T-helper 17 cell (primary cell): ENCODE data around the gene TOP3A. TPM values are rescaled to one million over a fixed set of nuclear protein-coding genes. Genes with fewer than 3 reads are reported as not detected.
A peak's percentile ranks its signal among the peaks of the same experiment; 100 is the strongest.
"Not testable (repeated sequence)": the region's sequence is repeated elsewhere in the genome, so short reads cannot be mapped to it uniquely, and the experiment has no call there.

Experiments
- ATAC-seq: fragments of 150-1000 bp; cut with Tn5 transposase; 2 replicates; pipeline ENCODE4 v1.10.0; 2021; ENCODE audit warnings: mild to moderate bottlenecking, moderate library complexity
- DNase-seq, 3 donors: peaks; one replicate each; pipeline versions ENCODE4 v3.0.0 to v3.0.0-alpha.2; 2020 to 2021
- H3K9me3 ChIP-seq: one replicate; pipeline ENCODE4 v1.7.0; 2013; ENCODE audit warnings: low read length, mild to moderate bottlenecking; ENCODE audit not compliant: control insufficient read depth, poor library complexity, severe bottlenecking
- H3K27ac Mint-ChIP-seq: one replicate; pipeline ENCODE4 v1.8.0; 2022; ENCODE audit warnings: mild to moderate bottlenecking, moderate library complexity, mixed read lengths
- H3K27me3 Mint-ChIP-seq: one replicate; pipeline ENCODE4 v1.8.0; 2022; ENCODE audit warnings: mixed read lengths
- H3K36me3 Mint-ChIP-seq: one replicate; pipeline ENCODE4 v1.8.0; 2022; ENCODE audit warnings: low read depth, mixed read lengths
- H3K4me1 Mint-ChIP-seq: one replicate; pipeline ENCODE4 v1.8.0; 2022; ENCODE audit warnings: mild to moderate bottlenecking, mixed read lengths
- H3K4me3 Mint-ChIP-seq: one replicate; pipeline ENCODE4 v1.8.0; 2022; ENCODE audit warnings: mild to moderate bottlenecking, moderate library complexity, mixed read lengths
- total RNA-seq, 4 donors: library from RNA in 2 of 4; stranded (reverse) in 2 of 4; gene quantifications; one replicate each; pipeline ENCODE4 v1.2.3 and lab custom pipeline; 2022 to 2026

Gene TOP3A
- total RNA-seq, 2 donors from 2014 or later: 31.8 to 38.4 TPM

- Mint-ChIP-seq H3K27me3 (no peaks in the 10 kb centered on the region), H3K4me3 (peak overlapping the region; percentile 33), H3K36me3 (no peaks in the 10 kb centered on the region), H3K4me1 (peaks cover 47% of the 10 kb centered on the region), H3K27ac (peak overlapping the region; percentile 27)
- no peaks in the 10 kb centered on the region for H3K9me3 ChIP-seq
- DNase-seq (no peak), ATAC-seq (no peak)
These were observed 4.1 kb upstream of the TOP3A start for GRCh38 chr17:18318771-18319450.

DNA sequence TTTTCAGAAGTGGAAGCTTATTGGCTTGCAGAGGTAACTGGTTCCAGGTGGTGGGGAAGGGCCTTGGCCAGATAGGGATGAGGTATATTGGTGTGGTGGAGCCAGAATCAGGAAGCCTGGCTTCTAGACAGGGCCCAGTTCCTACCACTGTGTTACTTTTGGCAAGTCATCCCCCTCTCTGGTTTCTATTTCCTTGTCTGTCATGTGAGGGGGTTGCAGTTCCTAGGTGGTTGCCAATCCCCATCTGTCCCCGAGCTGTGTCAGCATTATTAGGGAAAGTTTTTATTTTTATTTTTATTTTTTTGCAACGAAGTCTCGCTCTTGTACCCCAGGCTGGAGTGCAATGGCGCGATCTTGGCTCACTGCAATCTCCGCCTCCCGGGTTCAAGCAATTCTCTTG lies 3.3 kb upstream of the TOP3A start:
- H3K4me1 Mint-ChIP-seq: peaks cover 54% of the 10 kb centered on the region
- no peak for ATAC-seq

DNA sequence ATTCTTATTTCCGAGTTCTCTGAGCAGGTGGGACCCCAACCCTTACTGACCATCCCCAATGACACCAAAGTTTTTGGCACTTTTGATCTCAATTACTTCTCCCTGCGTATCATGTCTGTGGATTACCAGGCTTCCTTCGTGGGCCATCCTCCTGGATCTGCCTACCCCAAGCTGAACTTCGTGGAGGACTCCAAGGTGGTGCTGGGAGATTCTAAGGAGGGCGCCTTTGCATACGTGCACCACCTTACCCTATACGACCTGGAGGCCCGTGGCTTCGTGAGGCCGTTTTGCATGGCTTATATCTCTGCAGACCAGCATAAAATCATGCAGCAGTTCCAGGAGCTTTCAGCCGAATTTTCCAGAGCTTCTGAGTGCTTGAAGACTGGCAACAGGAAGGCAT lies 1.2 kb upstream of the TOP3A start:
- peaks cover 54% of the 10 kb centered on the region for H3K4me1 Mint-ChIP-seq
- peak overlapping the region; percentile 98 for H3K4me3 Mint-ChIP-seq
- DNase-seq (no peak), ATAC-seq (no peak)
- no peaks in the 10 kb centered on the region for H3K36me3 Mint-ChIP-seq
- no peaks in the 10 kb centered on the region for H3K9me3 ChIP-seq
- H3K27ac Mint-ChIP-seq: peak overlapping the region; percentile 99
- H3K27me3 Mint-ChIP-seq: no peaks in the 10 kb centered on the region

More for the DNA sequence above, 3.3 kb upstream of the TOP3A start:
- Mint-ChIP-seq H3K27me3 (no peaks in the 10 kb centered on the region), H3K4me3 (peak overlapping the region; percentile 72), H3K27ac (peak overlapping the region; percentile 99), H3K36me3 (no peaks in the 10 kb centered on the region)
- no peak for DNase-seq
- no peaks in the 10 kb centered on the region for H3K9me3 ChIP-seq

GRCh38 chr17:18315562-18315922 lies 748 bp upstream of the TOP3A start:
- DNase-seq: no peak
- H3K27ac Mint-ChIP-seq: peak overlapping the region; percentile 99
- peaks cover 53% of the 10 kb centered on the region for H3K4me1 Mint-ChIP-seq
- no peaks in the 10 kb centered on the region for H3K36me3 Mint-ChIP-seq
- H3K27me3 Mint-ChIP-seq: no peaks in the 10 kb centered on the region
- H3K9me3 ChIP-seq: no peaks in the 10 kb centered on the region
- peak overlapping the region; percentile 98 for H3K4me3 Mint-ChIP-seq
- peak; percentile 27 for ATAC-seq

GRCh38 chr17:18314059-18314730 lies 599 bp downstream of the TOP3A start:
- ATAC-seq (peak; percentile 3), DNase-seq (no peak)
- H3K27me3 Mint-ChIP-seq: no peaks in the 10 kb centered on the region
- H3K9me3 ChIP-seq: no peaks in the 10 kb centered on the region
- peak overlapping the region; percentile 99 for H3K27ac Mint-ChIP-seq
- no peaks in the 10 kb centered on the region for H3K36me3 Mint-ChIP-seq
- peaks cover 45% of the 10 kb centered on the region for H3K4me1 Mint-ChIP-seq
- peak overlapping the region; percentile 98 for H3K4me3 Mint-ChIP-seq

DNA sequence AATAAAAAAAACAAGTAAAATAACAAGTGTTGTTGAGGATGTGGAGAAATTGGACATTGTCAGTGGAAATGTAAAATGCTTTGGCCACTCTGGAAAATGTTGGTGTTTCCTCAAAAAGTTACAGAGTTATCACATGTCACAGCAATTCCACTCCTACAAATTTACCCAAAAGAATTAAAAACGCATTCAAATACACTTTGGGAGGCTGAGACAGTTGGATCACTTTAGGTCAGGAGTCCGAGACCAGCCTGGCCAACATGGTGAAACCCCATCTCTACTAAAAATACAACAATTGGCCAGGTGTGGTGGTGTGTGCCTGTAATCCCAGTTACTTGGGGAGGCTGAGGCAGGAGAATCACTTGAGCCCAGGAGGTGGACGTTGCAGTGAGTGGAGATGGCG lies 5.6 kb downstream of the TOP3A start:
- DNase-seq: no peak
- Mint-ChIP-seq H3K27ac (no peak overlapping the region), H3K27me3 (no peaks in the 10 kb centered on the region), H3K4me1 (peaks cover 19% of the 10 kb centered on the region), H3K36me3 (peaks cover 2% of the 10 kb centered on the region), H3K4me3 (no peak overlapping the region)
- H3K9me3 ChIP-seq: no peaks in the 10 kb centered on the region
- no peak for ATAC-seq

DNA sequence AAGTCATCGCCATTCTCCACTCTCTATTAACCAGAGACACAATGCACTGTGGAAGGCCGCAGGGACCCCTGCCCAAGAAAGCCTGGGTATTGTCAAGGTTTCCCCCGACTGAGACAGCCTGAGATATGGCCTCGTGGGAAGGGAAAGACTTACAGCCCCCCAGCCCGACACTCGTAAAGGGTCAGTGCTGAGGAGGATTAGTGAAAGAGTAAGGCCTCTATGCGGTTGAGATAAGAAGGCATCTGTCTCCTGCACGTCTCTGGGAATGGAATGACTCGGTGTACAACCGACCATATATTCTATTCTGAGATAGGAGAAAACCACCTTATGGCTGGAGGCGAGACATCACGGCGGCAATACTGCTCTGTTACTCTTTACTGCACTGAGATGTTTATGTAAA lies 11.6 kb downstream of the TOP3A start:
- ATAC-seq, DNase-seq, H3K4me1 Mint-ChIP-seq, H3K9me3 ChIP-seq, H3K4me3 Mint-ChIP-seq, H3K36me3 Mint-ChIP-seq, H3K27me3 Mint-ChIP-seq: not testable (repeated sequence)
- peak overlapping the region; percentile 4 for H3K27ac Mint-ChIP-seq

DNA sequence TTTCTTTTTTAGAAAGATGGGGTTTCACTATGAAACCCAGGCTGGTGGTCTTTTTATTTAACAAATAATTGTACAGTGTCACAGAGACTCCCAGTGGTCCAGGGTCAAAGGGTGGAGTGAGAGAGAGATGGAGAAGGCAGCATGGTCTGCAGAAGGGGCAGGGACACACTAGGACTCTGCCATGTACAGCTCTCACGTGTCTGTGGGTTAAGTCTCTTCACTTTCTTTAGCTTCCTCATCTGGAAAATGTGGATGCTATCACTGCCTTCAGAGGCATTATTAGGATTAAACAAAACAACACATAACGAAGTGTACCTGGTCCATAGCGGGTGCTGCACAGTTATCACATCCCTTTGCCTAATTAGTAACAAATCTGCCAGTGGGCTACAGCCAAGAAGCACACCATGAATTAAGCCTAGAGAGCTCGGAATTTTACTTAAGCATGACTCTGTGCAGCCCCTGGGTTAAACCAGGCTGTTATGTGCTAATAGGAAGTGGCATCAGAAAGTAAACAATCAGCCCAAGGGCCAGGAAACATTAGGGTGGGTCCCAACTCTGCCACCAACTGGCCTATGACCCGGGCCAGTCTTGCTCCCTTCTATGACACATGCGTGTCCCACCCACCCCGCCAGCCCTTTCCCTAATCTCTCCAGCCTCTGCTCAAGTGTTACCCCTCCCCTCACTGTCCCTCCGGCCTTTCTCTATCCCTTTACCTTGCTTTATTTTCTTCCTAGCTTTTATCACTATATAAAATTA lies 13.9 kb downstream of the TOP3A start:
- no peaks in the 10 kb centered on the region for H3K9me3 ChIP-seq
- peaks cover 7% of the 10 kb centered on the region for H3K36me3 Mint-ChIP-seq
- H3K4me1 Mint-ChIP-seq: peaks cover 2% of the 10 kb centered on the region
- DNase-seq: no peak
- no peak for ATAC-seq
- no peak overlapping the region for H3K4me3 Mint-ChIP-seq
- H3K27me3 Mint-ChIP-seq: no peaks in the 10 kb centered on the region
- no peak overlapping the region for H3K27ac Mint-ChIP-seq

DNA sequence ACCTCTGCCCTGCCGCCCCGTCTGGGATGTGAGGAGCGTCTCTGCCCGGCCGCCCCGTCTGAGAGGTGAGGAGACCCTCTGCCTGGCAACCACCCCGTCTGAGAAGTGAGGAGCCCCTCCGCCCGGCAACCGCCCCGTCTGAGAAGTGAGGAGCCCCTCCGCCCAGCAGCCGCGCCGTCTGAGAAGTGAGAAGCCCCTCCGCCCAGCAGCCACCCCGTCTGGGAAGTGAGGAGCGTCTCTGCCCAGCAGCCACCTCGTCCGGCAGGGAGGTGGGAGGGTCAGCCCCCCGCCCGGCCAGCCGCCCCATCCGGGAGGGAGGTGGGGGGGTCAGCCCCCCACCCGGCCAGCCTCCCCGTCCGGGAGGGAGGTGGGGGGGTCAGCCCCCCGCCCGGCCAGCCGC lies 16.7 kb downstream of the TOP3A start:
- not testable (repeated sequence) for H3K4me1 Mint-ChIP-seq, H3K9me3 ChIP-seq, H3K27ac Mint-ChIP-seq, H3K36me3 Mint-ChIP-seq, H3K27me3 Mint-ChIP-seq, DNase-seq, ATAC-seq, H3K4me3 Mint-ChIP-seq

- DNase-seq (no peak), ATAC-seq (no peak)
- no peaks in the 10 kb centered on the region for H3K27me3 Mint-ChIP-seq
- no peaks in the 10 kb centered on the region for H3K9me3 ChIP-seq
- H3K36me3 Mint-ChIP-seq: peaks cover 2% of the 10 kb centered on the region
- H3K4me3 Mint-ChIP-seq: no peak overlapping the region
- peaks cover 4% of the 10 kb centered on the region for H3K4me1 Mint-ChIP-seq
- H3K27ac Mint-ChIP-seq: no peak overlapping the region
These were observed 22.9 kb downstream of the TOP3A start for GRCh38 chr17:18291718-18292540.

- Mint-ChIP-seq H3K27me3 (no peaks in the 10 kb centered on the region), H3K27ac (no peak overlapping the region), H3K4me1 (peaks cover 2% of the 10 kb centered on the region), H3K4me3 (no peak overlapping the region), H3K36me3 (peaks cover 4% of the 10 kb centered on the region)
- DNase-seq: no peak
- no peak for ATAC-seq
- H3K9me3 ChIP-seq: no peaks in the 10 kb centered on the region
These were observed 29.5 kb downstream of the TOP3A start for GRCh38 chr17:18285296-18285695.

DNA sequence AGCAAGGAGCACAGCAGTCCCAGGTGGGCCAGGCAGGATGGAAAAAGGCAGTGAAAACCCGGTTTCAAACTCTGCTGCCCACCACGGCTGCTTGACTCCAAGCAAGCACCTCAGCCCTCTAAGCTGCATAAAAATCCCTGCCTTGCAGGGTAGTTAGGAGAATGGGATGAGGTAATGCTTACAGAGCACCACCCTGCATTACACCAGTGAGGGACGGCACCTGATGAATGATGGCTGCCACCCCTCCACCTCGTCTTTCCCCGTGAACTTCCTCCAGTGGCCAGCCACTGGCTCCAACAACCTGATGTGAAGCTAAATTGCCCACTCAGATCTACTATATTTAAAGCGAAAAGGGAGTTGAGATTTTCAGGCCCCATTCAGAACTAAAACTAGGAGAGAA lies 33.0 kb downstream of the TOP3A start:
- DNase-seq: no peak
- Mint-ChIP-seq H3K36me3 (peaks cover 2% of the 10 kb centered on the region), H3K4me3 (no peak overlapping the region), H3K27me3 (no peaks in the 10 kb centered on the region), H3K4me1 (no peaks in the 10 kb centered on the region), H3K27ac (no peak overlapping the region)
- no peaks in the 10 kb centered on the region for H3K9me3 ChIP-seq
- ATAC-seq: no peak
